ENCODE results near the gene SYPL2.
A peak's percentile ranks its signal among the peaks of the same experiment; 100 is the strongest.

SYPL2 gene

DNA sequence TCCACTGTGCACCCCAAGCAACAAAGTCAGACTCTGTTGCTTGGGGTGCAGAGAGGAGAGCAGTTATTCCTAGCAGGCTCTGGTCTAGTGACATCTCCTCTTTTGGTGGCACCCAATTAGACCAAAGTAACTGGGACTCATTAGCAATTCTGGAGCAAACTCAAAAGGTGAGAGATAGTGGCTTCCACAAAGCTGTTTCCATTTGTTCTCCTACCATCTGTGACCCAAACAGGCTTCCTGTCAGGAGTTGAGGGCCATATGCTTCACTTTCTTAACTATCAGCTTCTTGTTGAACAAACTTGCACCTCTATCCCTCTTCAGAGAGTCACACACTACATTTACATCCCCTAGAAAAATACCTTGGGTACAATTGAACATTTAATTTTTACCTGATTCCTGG lies 15.9 kb downstream of the SYPL2 start:
- Histone ChIP-seq H3K27ac (ENCODE audit: low read depth, low read length) (no peak overlapping the region), H4K20me1 (ENCODE audit: control insufficient read depth, insufficient read depth, low read depth, low read length) (no peaks in the 10 kb centered on the region), H3K4me1 (ENCODE audit: control insufficient read depth, low read length) (peaks cover 23% of the 10 kb centered on the region)

GRCh38 chr1:109482791-109483671 lies 16.7 kb downstream of the SYPL2 start:
- Histone ChIP-seq H3K9me2 (replicated peaks; ENCODE audit: control insufficient read depth, low read length) (no peaks in the 10 kb centered on the region), H3K4me3 (ENCODE audit: low read length) (peak overlapping the region; percentile 96), H3K4me2 (ENCODE audit: low read length) (peak overlapping the region; percentile 99), H3K36me3 (ENCODE audit: control insufficient read depth, low read length) (peaks cover 13% of the 10 kb centered on the region; the same call in 1 of the 2 replicates), H3K27ac (ENCODE audit: low read depth, low read length) (no peak overlapping the region), H3F3A (ENCODE audit: control insufficient read depth, insufficient read depth) (no peaks in the 10 kb centered on the region), H3K4me1 (ENCODE audit: control insufficient read depth, low read length) (peaks cover 23% of the 10 kb centered on the region), H3K27me3 (ENCODE audit: control insufficient read depth, low read length) (peaks cover 25% of the 10 kb centered on the region), H4K20me1 (ENCODE audit: control insufficient read depth, insufficient read depth, low read depth, low read length) (no peaks in the 10 kb centered on the region), H3K79me2 (ENCODE audit: control insufficient read depth, low read length) (peaks cover 14% of the 10 kb centered on the region), H3K9me3 (ENCODE audit: control insufficient read depth, insufficient read depth, low read length) (no peaks in the 10 kb centered on the region)
- TF ChIP-seq EZH2phosphoT487 (IDR thresholded peaks at IDR 0.05; ENCODE audit: borderline replicate concordance, low read length) = no peak
- peak; percentile 55 for TF ChIP-seq CTCF (IDR thresholded peaks at IDR 0.05; ENCODE audit: low read depth, low read length, poor library complexity, severe bottlenecking)

More for the DNA sequence above, 15.9 kb downstream of the SYPL2 start:
- H3F3A ChIP-seq (ENCODE audit: control insufficient read depth, insufficient read depth) = no peaks in the 10 kb centered on the region
- no peaks in the 10 kb centered on the region for H3K9me2 ChIP-seq (replicated peaks; ENCODE audit: control insufficient read depth, low read length)
- TF ChIP-seq CTCF (IDR thresholded peaks at IDR 0.05; ENCODE audit: low read depth, low read length, poor library complexity, severe bottlenecking) (no peak), EZH2phosphoT487 (IDR thresholded peaks at IDR 0.05; ENCODE audit: borderline replicate concordance, low read length) (no peak)
- H3K27me3 ChIP-seq (ENCODE audit: control insufficient read depth, low read length) = peaks cover 25% of the 10 kb centered on the region
- H3K9me3 ChIP-seq (ENCODE audit: control insufficient read depth, insufficient read depth, low read length) = no peaks in the 10 kb centered on the region
- no peak overlapping the region for H3K4me2 ChIP-seq (ENCODE audit: low read length)
- peaks cover 14% of the 10 kb centered on the region for H3K79me2 ChIP-seq (ENCODE audit: control insufficient read depth, low read length)
- no peak overlapping the region for H3K4me3 ChIP-seq (ENCODE audit: low read length)
- peaks cover 10% of the 10 kb centered on the region; the same call in 1 of the 2 replicates for H3K36me3 ChIP-seq (ENCODE audit: control insufficient read depth, low read length)

DNA sequence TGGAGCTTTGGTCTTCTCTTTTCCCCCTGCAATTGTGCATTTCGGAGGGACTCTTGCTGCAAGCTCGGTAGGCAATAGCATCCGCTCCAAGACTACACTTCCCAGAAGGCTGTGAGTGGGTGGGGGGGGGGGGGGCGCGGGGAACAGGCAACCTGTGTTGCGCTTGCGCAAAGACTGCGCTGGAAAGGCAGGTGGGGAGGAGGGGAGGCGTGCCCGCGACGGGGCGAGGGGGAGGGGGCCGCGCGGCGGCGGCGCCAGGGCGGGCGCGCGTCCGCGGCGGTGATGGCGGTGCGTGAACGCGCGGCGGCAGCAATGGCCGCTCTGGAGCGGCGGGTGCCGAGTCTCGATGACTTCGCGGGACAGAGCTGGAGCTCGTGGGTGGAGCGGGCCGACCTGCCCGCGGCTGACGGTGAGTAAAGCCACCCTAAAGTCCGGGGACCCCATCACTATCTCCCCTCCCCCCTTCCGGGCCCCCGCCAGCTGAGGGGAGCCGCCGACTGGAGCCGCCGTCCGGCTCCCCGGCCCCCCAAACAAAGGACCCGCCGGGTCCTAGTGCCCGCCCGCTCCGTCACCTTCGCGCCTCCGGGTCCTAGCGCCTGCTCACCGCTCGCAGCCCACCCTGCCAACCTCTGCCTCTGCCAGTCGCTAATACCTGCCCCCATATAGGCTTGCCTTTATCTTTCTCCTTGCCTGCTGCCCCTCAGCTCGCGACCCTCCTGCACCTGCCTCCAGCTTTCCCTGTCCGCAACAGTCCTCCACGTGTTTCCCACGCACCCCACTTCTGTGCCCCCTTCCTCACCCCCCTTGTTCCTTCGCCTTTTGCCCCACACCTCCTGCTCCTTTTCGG lies 17.5 kb downstream of the SYPL2 start, which contains the start of gene ATXN7L2:
Gene ATXN7L2 (plus strand): TSS at position 234 of the 847 bp plus-strand sequence. CDS start 49 bp downstream, at position 283.
- H3K9me2 ChIP-seq (replicated peaks; ENCODE audit: control insufficient read depth, low read length) = no peaks in the 10 kb centered on the region
- TF ChIP-seq EZH2phosphoT487 (IDR thresholded peaks at IDR 0.05; ENCODE audit: borderline replicate concordance, low read length) (no peak), CTCF (IDR thresholded peaks at IDR 0.05; ENCODE audit: low read depth, low read length, poor library complexity, severe bottlenecking) (no peak)
- peaks cover 23% of the 10 kb centered on the region for H3K4me1 ChIP-seq (ENCODE audit: control insufficient read depth, low read length)
- H3K27me3 ChIP-seq (ENCODE audit: control insufficient read depth, low read length) = peaks cover 21% of the 10 kb centered on the region
- H3K27ac ChIP-seq (ENCODE audit: low read depth, low read length) = peak within 1 kb of the TSS; percentile 48
- peaks cover 14% of the 10 kb centered on the region for H3K79me2 ChIP-seq (ENCODE audit: control insufficient read depth, low read length)
- peaks cover 18% of the 10 kb centered on the region; the same call in 1 of the 2 replicates for H3K36me3 ChIP-seq (ENCODE audit: control insufficient read depth, low read length)
- H3F3A ChIP-seq (ENCODE audit: control insufficient read depth, insufficient read depth) = no peaks in the 10 kb centered on the region
- H3K4me2 ChIP-seq (ENCODE audit: low read length) = peak within 1 kb of the TSS; percentile 99
- H3K9me3 ChIP-seq (ENCODE audit: control insufficient read depth, insufficient read depth, low read length) = no peaks in the 10 kb centered on the region
- H4K20me1 ChIP-seq (ENCODE audit: control insufficient read depth, insufficient read depth, low read depth, low read length) = no peaks in the 10 kb centered on the region
- peak within 1 kb of the TSS; percentile 96 for H3K4me3 ChIP-seq (ENCODE audit: low read length)
